Medulla oblongata (tissue), 1 donor: ENCODE data around the gene SIGLEC11.
"Not testable (repeated sequence)": the region's sequence is repeated elsewhere in the genome, so short reads cannot be mapped to it uniquely, and the experiment has no call there.

Source experiments
- DNase-seq: peaks from one replicate; pipeline ENCODE4 v3.0.0-alpha.2; 2015; ENCODE audit errors: extremely low spot score

SIGLEC11 gene

DNA sequence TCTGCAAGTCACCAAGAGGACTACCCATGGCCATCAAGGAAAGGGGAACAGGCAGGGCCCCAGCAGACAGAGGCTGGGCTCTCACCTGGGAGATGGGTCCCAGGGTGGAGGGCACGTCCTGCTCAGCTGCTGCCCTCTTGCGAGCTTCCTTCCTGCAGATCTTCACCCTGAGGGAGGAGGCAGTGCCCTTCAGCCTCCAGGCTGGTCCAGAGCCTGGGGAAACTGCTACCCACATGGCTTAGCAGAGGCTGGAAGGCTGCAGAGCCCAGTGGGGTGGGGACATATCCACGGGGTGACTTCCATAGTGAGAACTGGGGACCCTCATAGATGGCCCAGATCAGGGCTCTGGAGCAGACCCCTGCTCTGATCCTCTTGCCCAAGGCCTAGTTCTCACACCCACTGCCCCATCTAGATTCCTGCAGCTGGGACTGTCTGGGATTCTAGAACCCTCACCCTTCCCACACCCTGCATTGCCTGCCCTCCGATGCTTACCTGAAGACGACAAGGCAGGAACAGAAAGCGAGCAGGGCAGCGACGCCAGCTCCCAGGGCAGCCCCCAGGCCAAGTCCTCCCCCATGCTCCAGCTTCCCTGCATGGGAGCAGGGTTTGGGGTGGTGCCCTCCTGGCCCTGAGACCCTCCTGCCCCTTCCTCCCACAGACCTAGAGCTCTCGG is 9.0 kb downstream of the SIGLEC11 start:
- DNase-seq, result no peak

GRCh38 chr19:49950956-49951526 is 9.9 kb downstream of the SIGLEC11 start:
- no peak for DNase-seq

- DNase-seq, result no peak
Measured at GRCh38 chr19:49950590-49950948, 10.4 kb downstream of the SIGLEC11 start.

- no peak for DNase-seq
Measured at GRCh38 chr19:49949742-49950589, 11.0 kb downstream of the SIGLEC11 start.

DNA sequence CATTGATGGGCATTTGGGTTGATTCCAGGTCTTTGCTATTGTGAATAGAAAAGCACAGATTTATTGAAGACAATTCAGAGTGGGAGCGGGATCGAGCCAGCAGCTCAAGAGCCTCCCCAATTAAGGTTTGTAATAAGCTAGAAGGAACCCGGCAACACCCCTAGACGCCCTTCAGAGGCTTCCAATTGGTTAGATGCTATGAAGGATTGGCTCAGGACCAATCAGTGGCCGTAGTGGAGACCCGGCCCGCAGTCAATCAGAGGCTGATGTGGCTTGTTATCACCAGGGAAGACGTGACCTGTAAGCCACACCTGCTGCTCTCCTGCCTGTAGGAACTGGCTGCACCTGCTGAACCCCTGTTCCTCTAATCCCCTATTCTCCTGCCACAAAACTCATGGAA is 14.6 kb downstream of the SIGLEC11 start:
- no peak for DNase-seq

DNA sequence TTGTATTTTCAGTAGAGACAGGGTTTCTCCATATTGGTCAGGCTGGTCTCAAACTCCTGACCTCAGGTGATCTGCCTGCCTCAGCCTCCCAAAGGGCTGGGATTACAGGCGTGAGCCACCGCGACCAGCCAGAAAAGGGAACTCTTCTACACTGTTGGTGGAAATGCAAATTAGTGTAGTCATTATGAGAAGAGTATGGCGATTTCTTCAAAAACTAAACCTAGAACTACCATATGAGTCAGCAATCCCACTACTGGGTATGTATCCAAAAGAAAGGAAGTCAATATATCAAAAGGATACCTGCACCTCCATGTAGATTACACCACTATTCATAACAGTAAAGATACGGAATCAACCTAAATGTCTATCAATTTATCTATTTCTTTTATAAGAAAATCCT is 16.4 kb downstream of the SIGLEC11 start:
- not testable (repeated sequence) for DNase-seq

DNA sequence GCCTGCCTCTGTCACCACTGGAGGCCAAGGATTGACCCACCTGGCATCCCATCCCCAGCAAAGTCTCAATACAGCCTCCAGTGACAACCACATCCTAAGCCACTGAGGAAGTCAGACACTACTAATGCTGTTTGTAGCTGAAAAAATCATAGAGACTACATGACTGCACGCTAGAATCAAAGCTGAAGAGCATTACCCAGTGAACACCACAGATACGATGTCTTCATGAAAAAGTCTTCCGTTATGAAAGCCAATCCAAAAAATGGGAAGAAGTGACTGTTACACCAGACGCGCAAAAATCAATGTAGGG is 20.5 kb downstream of the SIGLEC11 start:
- DNase-seq, result no peak

GRCh38 chr19:49939721-49940481 is 21.1 kb downstream of the SIGLEC11 start:
- DNase-seq, result no peak

- no peak for DNase-seq
Measured at GRCh38 chr19:49938662-49939061, 22.3 kb downstream of the SIGLEC11 start.

- peak; percentile 78 for DNase-seq
Measured at GRCh38 chr19:49937750-49938381, 23.1 kb downstream of the SIGLEC11 start.

GRCh38 chr19:49936549-49936948 is 24.4 kb downstream of the SIGLEC11 start:
- no peak for DNase-seq

- DNase-seq, result no peak
Measured at GRCh38 chr19:49933643-49934042, 27.3 kb downstream of the SIGLEC11 start.

DNA sequence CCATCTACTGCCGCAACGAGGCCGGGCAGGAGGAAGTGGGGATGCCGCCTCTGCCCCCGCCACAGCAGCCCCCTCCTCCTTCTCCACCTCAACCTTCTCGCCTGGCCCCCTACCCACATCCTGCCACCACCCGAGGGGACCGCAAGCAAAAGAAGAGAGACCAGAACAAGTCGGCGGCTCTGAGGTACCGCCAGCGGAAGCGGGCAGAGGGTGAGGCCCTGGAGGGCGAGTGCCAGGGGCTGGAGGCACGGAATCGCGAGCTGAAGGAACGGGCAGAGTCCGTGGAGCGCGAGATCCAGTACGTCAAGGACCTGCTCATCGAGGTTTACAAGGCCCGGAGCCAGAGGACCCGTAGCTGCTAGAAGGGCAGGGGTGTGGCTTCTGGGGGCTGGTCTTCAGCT is 28.2 kb downstream of the SIGLEC11 start:
- no peak for DNase-seq

DNA sequence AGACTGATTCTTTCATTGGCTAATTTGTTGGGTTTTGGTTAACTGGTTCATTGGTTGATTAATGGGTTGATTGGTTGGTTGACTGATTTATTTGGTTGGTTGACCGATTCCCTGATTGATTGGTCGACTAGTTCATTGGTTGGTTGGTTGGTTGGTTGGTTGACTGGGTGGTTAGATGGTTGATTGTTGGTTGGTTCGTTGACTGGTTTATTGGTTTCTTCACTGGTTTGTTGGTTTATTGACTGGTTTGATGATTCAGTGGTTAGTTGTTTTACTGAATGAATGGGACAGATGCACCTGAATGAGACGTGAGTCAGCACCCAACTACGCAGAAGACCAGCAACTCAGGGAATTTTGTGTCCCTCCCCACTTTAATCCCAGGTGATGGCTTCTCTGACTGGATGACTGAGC is 28.9 kb downstream of the SIGLEC11 start:
- no peak for DNase-seq

- DNase-seq, result no peak
Measured at GRCh38 chr19:49931293-49932040, 29.5 kb downstream of the SIGLEC11 start.

DNA sequence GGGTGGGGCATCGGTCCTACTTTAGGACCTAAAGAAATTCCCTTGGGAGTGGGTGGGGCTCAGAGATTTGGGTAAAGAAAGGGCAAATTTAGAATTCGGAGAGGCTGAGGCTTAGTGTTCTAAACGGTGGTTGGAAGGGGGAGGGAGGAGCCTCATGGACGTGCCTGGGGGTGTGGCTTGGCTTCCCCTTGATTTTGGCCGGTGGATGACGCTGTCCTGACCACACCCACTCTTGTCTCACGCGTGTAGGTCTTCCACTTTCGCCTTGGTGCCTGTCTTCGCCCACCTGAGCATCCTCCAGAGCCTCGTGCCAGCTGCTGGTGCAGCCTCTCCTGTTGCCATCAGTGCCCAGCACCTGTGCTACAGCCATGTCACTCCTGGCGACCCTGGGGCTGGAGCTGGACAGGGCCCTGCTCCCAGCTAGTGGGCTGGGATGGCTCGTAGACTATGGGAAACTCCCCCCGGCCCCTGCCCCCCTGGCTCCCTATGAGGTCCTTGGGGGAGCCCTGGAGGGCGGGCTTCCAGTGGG is 30.4 kb downstream of the SIGLEC11 start:
- no peak for DNase-seq

DNA sequence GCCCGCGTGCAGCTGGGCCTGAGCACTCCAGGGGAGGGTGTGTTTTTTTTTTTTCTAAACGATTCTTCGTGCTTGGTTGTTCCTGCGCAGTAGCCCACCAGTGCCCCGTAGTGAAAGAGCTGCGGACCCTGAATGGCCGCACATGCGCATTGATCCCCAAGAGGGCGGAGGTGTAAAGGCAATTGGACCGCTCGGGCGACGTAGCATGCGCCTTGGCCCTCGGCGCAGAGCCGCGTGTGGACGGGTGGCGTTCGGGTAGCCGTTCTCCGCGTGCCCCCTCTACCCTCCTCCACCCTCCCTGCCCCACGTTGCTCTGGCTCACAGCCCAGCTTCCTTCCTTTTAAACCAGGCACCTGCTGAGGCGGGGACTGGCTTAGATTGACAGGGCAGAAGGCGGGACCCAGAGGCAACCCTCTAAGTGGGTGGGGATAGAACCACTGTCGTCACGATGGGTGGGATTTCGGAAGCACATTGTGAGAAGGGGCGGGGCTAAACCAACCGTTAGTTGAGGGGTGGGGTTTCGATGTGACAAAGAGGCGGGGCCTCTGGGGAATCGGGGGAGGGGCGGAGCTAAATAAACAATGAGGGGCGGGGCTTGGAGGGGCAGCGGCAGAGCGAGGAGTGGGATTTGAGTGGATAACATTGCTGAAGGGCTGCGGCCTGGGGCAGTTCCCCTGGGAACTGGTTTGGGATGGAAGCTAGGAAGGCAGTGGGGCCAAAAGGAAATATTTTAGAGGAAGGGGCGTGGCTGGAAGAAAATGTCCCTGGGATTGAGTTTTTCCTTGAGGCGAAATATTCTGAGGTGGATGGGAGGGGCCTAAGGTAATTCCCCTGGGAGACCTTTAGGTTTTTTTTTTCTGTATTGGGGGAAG is 31.1 kb downstream of the SIGLEC11 start:
- DNase-seq, result peak; percentile 97

- DNase-seq, result peak; percentile 87
Measured at GRCh38 chr19:49929121-49929610, 31.8 kb downstream of the SIGLEC11 start, which contains the start of the genes ATF5 and NUP62. ATF5 (plus strand) TSS chr19:49929205; CDS start chr19:49930851, 1,646 bp downstream. NUP62 (minus strand) TSS chr19:49929504; CDS start chr19:49909807, 19,697 bp downstream.

DNA sequence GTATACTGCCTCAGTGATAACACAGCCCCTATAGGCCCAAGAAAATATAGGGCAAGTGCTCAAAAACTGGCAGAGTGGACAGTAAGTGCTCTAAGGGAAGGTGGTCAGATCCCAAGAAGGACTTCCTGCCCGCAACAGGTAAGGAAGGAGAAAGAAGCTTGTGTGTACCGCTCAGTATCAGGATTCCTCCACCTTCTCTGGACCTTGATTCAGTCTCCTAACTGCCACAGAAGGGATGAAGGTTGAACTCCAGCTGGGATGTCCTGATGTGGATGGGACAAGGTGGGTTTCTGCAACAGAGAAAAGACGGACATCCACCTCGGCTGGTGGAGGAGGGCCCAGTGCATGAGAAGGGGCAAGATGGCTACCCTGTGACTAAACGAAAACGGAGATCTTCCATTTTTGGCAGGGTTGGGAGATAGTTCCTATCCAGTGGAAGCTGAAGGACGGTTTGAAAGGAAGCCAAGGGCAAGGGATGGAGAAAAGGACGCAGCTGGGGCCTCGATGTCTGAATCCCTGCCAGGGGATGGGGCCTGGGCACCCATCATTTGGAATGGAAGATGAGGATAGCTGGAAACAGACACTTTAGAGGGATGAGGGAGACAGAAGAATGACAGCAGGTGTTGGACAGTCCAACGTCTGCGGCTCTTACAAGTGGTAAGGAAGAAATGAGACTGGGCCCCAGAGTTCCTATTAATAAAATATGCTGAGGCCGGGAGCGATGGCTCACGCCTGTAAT is 33.3 kb downstream of the SIGLEC11 start:
- DNase-seq, result no peak
